K562 (cell line): Measurements from ENCODE around the gene TTC33. TPM values are rescaled to one million over a fixed set of nuclear protein-coding genes. Genes with fewer than 3 reads are reported as not detected.
A peak's percentile ranks its signal among the peaks of the same experiment; 100 is the strongest.

Experiments
- ATAC-seq: fragments of 200-7000 bp; cut with Tn5 transposase; 3 replicates; pipeline ENCODE4 v1.9.1; 2020; ENCODE audit warnings: moderate library complexity
- BruUV-seq: library from RNA; stranded (reverse); fragments of 400-500 nt; replicated peaks from 2 replicates; lab custom pipeline; 2021; lab: Mats Ljungman, UMichigan
- CTCF ChIA-PET: fragments of 300-600 bp; formaldehyde crosslinking; extraction: SDS; loops from one replicate; lab custom pipeline; 2021; ENCODE audit warnings: low intra/inter-chr PET ratio; lab: Yijun Ruan, JAX
- POLR2A ChIA-PET: fragments of 300-600, 350-650 bp; sonication (Branson Sonifier 250); formaldehyde crosslinking; extraction: SDS; loops from one replicate; lab custom pipeline; 2021; ENCODE audit warnings: antibody characterized with exemption, inconsistent platforms; lab: Yijun Ruan, JAX
- DNase-seq, 4 experiments: peaks; one replicate each; pipeline versions ENCODE4 v3.0.0 to v3.0.0-alpha.2; 2011 to 2018; ENCODE audit warnings: low spot score in 3 of 4, mixed read lengths in 3 of 4; ENCODE audit errors: extremely low read depth in 1 of 4
- FAIRE-seq: peaks from 2 replicates; lab custom pipeline; 2011; peaks lifted over from hg19 to GRCh38; lab: Jason Lieb, UNC
- H2AFZ ChIP-seq: 2 replicates; pipeline ENCODE4 v1.6.0; 2011; ENCODE audit warnings: low read depth, low read length, control low read depth, inconsistent platforms
- H3K27ac ChIP-seq: fragments of 200-600 bp; 3 replicates; pipeline ENCODE4 v1.8.0; 2011; ENCODE audit warnings: low read depth, mild to moderate bottlenecking, control low read depth, inconsistent platforms, low read length, moderate library complexity, mixed read lengths; ENCODE audit errors: extremely low read depth
- H3K27me3 ChIP-seq, 2 experiments: fragments of 300-600 bp in 1 of 2; 2 replicates in 1 of 2; 3 replicates in 1 of 2; pipeline versions ENCODE4 v1.6.0 to v1.8.0; 2011; ENCODE audit warnings: inconsistent platforms in 2 of 2, low read length in 2 of 2, mild to moderate bottlenecking in 1 of 2, mixed read lengths in 1 of 2, moderate library complexity in 1 of 2; ENCODE audit not compliant: control insufficient read depth in 2 of 2, insufficient read depth in 2 of 2
- H3K36me3 ChIP-seq: fragments of 300-600 bp; 3 replicates; pipeline ENCODE4 v1.8.0; 2011; ENCODE audit warnings: mild to moderate bottlenecking, low read length, inconsistent platforms; ENCODE audit not compliant: control insufficient read depth, insufficient read depth
- H3K4me1 ChIP-seq, 2 experiments: fragments of 200-600 bp in 1 of 2; replicated peaks in 1 of 2; 2 replicates in 1 of 2; 3 replicates in 1 of 2; pipeline versions ENCODE4 v1.5.1 to v1.8.0; 2011; ENCODE audit warnings: inconsistent platforms in 2 of 2, low read length in 2 of 2, mild to moderate bottlenecking in 1 of 2, mixed read lengths in 1 of 2, moderate library complexity in 1 of 2; ENCODE audit not compliant: control insufficient read depth in 2 of 2, insufficient read depth in 2 of 2
- H3K4me2 ChIP-seq: 2 replicates; pipeline ENCODE4 v1.6.1; 2011; ENCODE audit warnings: low read length, control low read depth, inconsistent platforms, mixed read lengths; ENCODE audit not compliant: insufficient read depth
- H3K4me3 ChIP-seq: fragments of 200-600 bp; sonication (generic), shearing (Covaris generic); 2 replicates; pipeline ENCODE4 v1.5.1; 2016; ENCODE audit warnings: control low read depth, inconsistent platforms
- H3K79me2 ChIP-seq: fragments of 200-600 bp; 3 replicates; pipeline ENCODE4 v1.8.0; 2011; ENCODE audit warnings: low read length, inconsistent platforms; ENCODE audit not compliant: control insufficient read depth, insufficient read depth
- H3K9ac ChIP-seq, 2 experiments: 2 replicates each; pipeline versions ENCODE4 v1.6.0 to v1.6.1; 2011; ENCODE audit warnings: low read depth in 2 of 2, low read length in 2 of 2, control low read depth in 1 of 2, inconsistent platforms in 1 of 2, mild to moderate bottlenecking in 1 of 2, mixed read lengths in 1 of 2; ENCODE audit not compliant: insufficient read depth in 1 of 2
- H3K9me1 ChIP-seq: one replicate; pipeline ENCODE4 v1.6.0; 2011; ENCODE audit warnings: inconsistent platforms, mild to moderate bottlenecking, low read length, moderate library complexity; ENCODE audit not compliant: control insufficient read depth, insufficient read depth
- H3K9me3 ChIP-seq: replicated peaks from 2 replicates; pipeline ENCODE4 v1.5.1; 2011; ENCODE audit warnings: low read depth, low read length, inconsistent platforms; ENCODE audit not compliant: control insufficient read depth, insufficient read depth
- H4K20me1 ChIP-seq: replicated peaks from 2 replicates; pipeline ENCODE4 v1.6.1; 2011; ENCODE audit warnings: low read length, inconsistent platforms, mixed read lengths; ENCODE audit not compliant: control insufficient read depth, insufficient read depth
- DDX20 ChIP-seq: fragments of 450-650 bp; IDR thresholded peaks from 2 replicates; pipeline ENCODE4 v1.6.1; 2016; ENCODE audit warnings: missing genetic modification characterization, low read depth, mild to moderate bottlenecking, missing compliant biosample characterization, moderate library complexity
- KDM2B ChIP-seq: fragments of 250-450 bp; sonication (Bioruptor Pico); IDR thresholded peaks from 2 replicates; pipeline ENCODE4 v1.8.0; 2021; ENCODE audit warnings: mild to moderate bottlenecking, moderate library complexity
- MLX ChIP-seq, 2 experiments: fragments of 450-650 bp in 1 of 2; sonication (generic) in 1 of 2; formaldehyde crosslinking; conservative IDR thresholded peaks; 2 replicates each; pipeline versions ENCODE4 v1.4.0 to v1.8.1; 2020 to 2022; ENCODE audit warnings: mild to moderate bottlenecking in 1 of 2, missing genetic modification reagents in 1 of 2
- RERE ChIP-seq: sonication (generic); formaldehyde crosslinking; IDR thresholded peaks from 2 replicates; pipeline ENCODE4 v1.8.0; 2023; ENCODE audit warnings: missing genetic modification reagents, mild to moderate bottlenecking, borderline replicate concordance
- ZNF12 ChIP-seq: sonication (generic); formaldehyde crosslinking; IDR thresholded peaks from 2 replicates; pipeline ENCODE4 v1.4.0; 2020; ENCODE audit warnings: mild to moderate bottlenecking, missing genetic modification reagents
- WGBS: fragments of 100-300 bp; shearing (Covaris generic); methylation state at CpG from one replicate; pipeline ENCODE4 v1.1.6; 2016; ENCODE audit warnings: low coverage, mixed read lengths; ENCODE audit not compliant: insufficient coverage; ENCODE audit errors: missing lambda C conversion rate; 5-methylcytosine and 5-hydroxymethylcytosine counted together
- in situ Hi-C: fragments of 300-500 bp; cut with MboI; formaldehyde crosslinking; loops from 4 replicates; pipeline ENCODE4 v1.15.0; 2018; ENCODE audit warnings: inconsistent platforms, mixed read lengths
- intact Hi-C: fragments of 100-400 bp; cut with micrococcal nuclease; formaldehyde crosslinking; loops from 2 replicates; pipeline ENCODE4 v1.14.2; 2022
- polyA plus RNA-seq, 8 experiments: library from polyadenylated mRNA; depleted of rRNA in 4 of 8; stranded (reverse) in 5 of 8; unstranded in 3 of 8; fragments of >200 nt; fragmentation: Nextera tagmentation in 2 of 8; fragmentation: Illumina TruSeq in 1 of 8; extraction: Ambion mirVana in 2 of 8; extraction: Trizol in 1 of 8; gene quantifications; 2 replicates each; pipeline versions ENCODE4 v1.2.1 to v1.2.3, GENCODE V29; 2011 to 2014; ENCODE audit warnings: inconsistent platforms in 1 of 8, missing spikeins in 1 of 8
- total RNA-seq, 7 experiments: library from RNA; depleted of rRNA in 6 of 7; stranded (reverse); fragments of >200 nt in 6 of 7; fragmentation: Illumina TruSeq in 2 of 7; extraction: Trizol in 2 of 7; gene quantifications; 2 replicates each; pipeline versions ENCODE4 v1.2.1 to v1.2.3, GENCODE V29; 2011 to 2021; ENCODE audit warnings: low replicate concordance in 1 of 7

The TTC33 gene
- total and polyA plus RNA-seq, 9 of the 15 experiments (the other 6 are each of a cell fraction or from before 2014, with no cell fraction given): 11.5 to 24.9 (median 21.1) TPM

DNA sequence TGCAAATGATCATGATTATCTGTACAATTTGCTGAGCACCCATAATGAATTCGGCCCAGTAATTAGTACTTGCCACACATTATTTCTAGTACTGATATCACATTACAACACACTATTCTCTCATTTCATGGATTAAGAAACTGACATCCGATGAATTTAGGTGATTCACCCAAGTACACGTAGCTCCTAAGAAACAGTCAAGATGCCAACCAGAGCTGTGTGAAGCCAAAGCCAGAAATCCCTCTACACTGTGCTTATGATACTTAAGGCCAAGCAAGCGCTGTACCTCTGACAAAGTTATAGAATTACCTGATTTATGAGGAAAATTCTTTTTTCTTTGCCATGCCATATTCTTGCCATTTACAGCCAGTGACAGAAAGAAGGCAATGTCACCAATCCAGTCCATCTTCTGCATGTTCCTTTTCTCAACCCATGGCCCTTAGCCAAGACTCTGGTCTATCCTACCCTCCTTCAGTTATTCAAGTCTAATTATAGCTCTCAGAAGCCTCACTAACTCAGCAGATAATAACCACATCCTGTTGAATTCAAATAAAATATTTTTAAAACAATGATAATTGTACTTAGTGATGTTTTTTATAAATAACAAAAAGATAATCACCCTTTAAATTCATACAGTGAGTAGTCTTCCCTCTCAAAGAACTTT, 150.3 kb downstream of the TTC33 start:
- peak; percentile 6 for FAIRE-seq
- Histone ChIP-seq H3K9ac (no peak overlapping the region), H3K9me3 (no peaks in the 10 kb centered on the region), H3K4me3 (no peak overlapping the region)
- ChIA-PET CTCF (no interaction called here), POLR2A (interaction anchor here (1.1 kb wide), 1 partner anchor 26 kb away, joined by 3 read pairs; no protein-coding TSS in a partner anchor)
- TF ChIP-seq ZNF12 (CRISPR knock-in tag) (no peak), MLX (CRISPR knock-in tag; conservative IDR thresholded peaks at IDR 0.05) (no peak), KDM2B (no peak), RERE (no peak), DDX20 (no peak)
- TF ChIP-seq, all 486 proteins: peak for 0
- H3K36me3 ChIP-seq: no peaks in the 10 kb centered on the region
- BruUV-seq: no TSS peak
- H3K27me3 ChIP-seq: no peaks in the 10 kb centered on the region
- H3K79me2 ChIP-seq: no peaks in the 10 kb centered on the region
- intact Hi-C loops: no loop called here
- no peaks in the 10 kb centered on the region for H3K4me1 ChIP-seq
- no peak overlapping the region for H3K4me2 ChIP-seq
- H2AFZ ChIP-seq: no peak overlapping the region
- DNase-seq (no peak), ATAC-seq (no peak)
- WGBS: 1% methylated on average over 4 of the region's 4 CpGs
- no peak overlapping the region for H3K27ac ChIP-seq
- H3K9me1 ChIP-seq: no peaks in the 10 kb centered on the region
- H4K20me1 ChIP-seq: no peaks in the 10 kb centered on the region
- in situ Hi-C loops: no loop called here
